SU-DHL-6 (cell line): ENCODE results near the gene MGME1.

ENCODE experiments used
- H2AFZ ChIP-seq: fragments of 200-600 bp; sonication (generic); 2 replicates; pipeline ENCODE4 v1.6.1; 2014; ENCODE audit warnings: low read depth, mild to moderate bottlenecking, moderate library complexity, mixed read lengths, antibody characterized with exemption, low read length; ENCODE audit not compliant: severe bottlenecking
- H3F3A ChIP-seq: fragments of 200-600 bp; shearing (Covaris generic); 2 replicates; pipeline ENCODE4 v1.6.0; 2016; ENCODE audit warnings: antibody characterized with exemption, mild to moderate bottlenecking; ENCODE audit not compliant: insufficient read depth
- H3K27ac ChIP-seq: fragments of 200-600 bp; sonication (generic); 2 replicates; pipeline ENCODE4 v1.5.1; 2016; ENCODE audit warnings: low read depth, mild to moderate bottlenecking, low read length, moderate library complexity, mixed read lengths
- H3K27me3 ChIP-seq: fragments of 200-600 bp; sonication (generic), shearing (Covaris generic); 2 replicates; pipeline ENCODE4 v1.6.0; 2014; ENCODE audit warnings: mild to moderate bottlenecking, low read length
- H3K36me3 ChIP-seq: fragments of 200-600 bp; sonication (generic); 2 replicates; pipeline ENCODE4 v1.6.1; 2014; ENCODE audit warnings: mild to moderate bottlenecking, low read length, mixed read lengths
- H3K4me2 ChIP-seq: fragments of 300-600, 200-600 bp; shearing (Covaris generic), sonication (generic); 2 replicates; pipeline ENCODE4 v1.6.0; 2014; ENCODE audit warnings: low read length, low read depth, mild to moderate bottlenecking; ENCODE audit not compliant: poor library complexity, severe bottlenecking
- H3K4me3 ChIP-seq: fragments of 200-600 bp; sonication (generic); 2 replicates; pipeline ENCODE4 v1.5.1; 2014; ENCODE audit warnings: antibody characterized with exemption, low read length, mild to moderate bottlenecking, mixed read lengths; ENCODE audit not compliant: insufficient read depth, poor library complexity, severe bottlenecking
- H3K79me2 ChIP-seq: fragments of 200-600 bp; sonication (generic); 2 replicates; pipeline ENCODE4 v1.6.1; 2014; ENCODE audit warnings: mild to moderate bottlenecking, low read length, moderate library complexity; ENCODE audit not compliant: insufficient read depth
- H3K9ac ChIP-seq: fragments of 200-600 bp; sonication (generic); 2 replicates; pipeline ENCODE4 v1.7.0; 2014; ENCODE audit warnings: mild to moderate bottlenecking, low read length
- H3K9me2 ChIP-seq: fragments of 200-600 bp; sonication (generic); replicated peaks from 2 replicates; pipeline ENCODE4 v1.6.1; 2014; ENCODE audit warnings: low read length; ENCODE audit not compliant: insufficient read depth
- H3K9me3 ChIP-seq: fragments of 200-600 bp; sonication (generic); 2 replicates; pipeline ENCODE4 v1.6.1; 2014; ENCODE audit warnings: low read length, mixed read lengths; ENCODE audit not compliant: insufficient read depth
- H4K20me1 ChIP-seq: fragments of 200-600 bp; sonication (generic); 2 replicates; pipeline ENCODE4 v1.6.1; 2014; ENCODE audit warnings: low read depth, mild to moderate bottlenecking, antibody characterized with exemption, low read length, moderate library complexity, mixed read lengths
- CTCF ChIP-seq: fragments of 200-600 bp; sonication (generic); IDR thresholded peaks from one replicate; pipeline ENCODE4 v1.5.1; 2017; ENCODE audit warnings: antibody characterized with exemption, mild to moderate bottlenecking, low read length, moderate library complexity; ENCODE audit not compliant: insufficient read depth, poor library complexity, severe bottlenecking
- EZH2phosphoT487 ChIP-seq: fragments of 200-600 bp; sonication (generic), shearing (Covaris generic); conservative IDR thresholded peaks from 2 replicates; pipeline ENCODE4 v1.6.1; 2018; ENCODE audit warnings: mild to moderate bottlenecking, antibody characterized with exemption, low read length, moderate library complexity, mixed read lengths

The MGME1 gene

DNA sequence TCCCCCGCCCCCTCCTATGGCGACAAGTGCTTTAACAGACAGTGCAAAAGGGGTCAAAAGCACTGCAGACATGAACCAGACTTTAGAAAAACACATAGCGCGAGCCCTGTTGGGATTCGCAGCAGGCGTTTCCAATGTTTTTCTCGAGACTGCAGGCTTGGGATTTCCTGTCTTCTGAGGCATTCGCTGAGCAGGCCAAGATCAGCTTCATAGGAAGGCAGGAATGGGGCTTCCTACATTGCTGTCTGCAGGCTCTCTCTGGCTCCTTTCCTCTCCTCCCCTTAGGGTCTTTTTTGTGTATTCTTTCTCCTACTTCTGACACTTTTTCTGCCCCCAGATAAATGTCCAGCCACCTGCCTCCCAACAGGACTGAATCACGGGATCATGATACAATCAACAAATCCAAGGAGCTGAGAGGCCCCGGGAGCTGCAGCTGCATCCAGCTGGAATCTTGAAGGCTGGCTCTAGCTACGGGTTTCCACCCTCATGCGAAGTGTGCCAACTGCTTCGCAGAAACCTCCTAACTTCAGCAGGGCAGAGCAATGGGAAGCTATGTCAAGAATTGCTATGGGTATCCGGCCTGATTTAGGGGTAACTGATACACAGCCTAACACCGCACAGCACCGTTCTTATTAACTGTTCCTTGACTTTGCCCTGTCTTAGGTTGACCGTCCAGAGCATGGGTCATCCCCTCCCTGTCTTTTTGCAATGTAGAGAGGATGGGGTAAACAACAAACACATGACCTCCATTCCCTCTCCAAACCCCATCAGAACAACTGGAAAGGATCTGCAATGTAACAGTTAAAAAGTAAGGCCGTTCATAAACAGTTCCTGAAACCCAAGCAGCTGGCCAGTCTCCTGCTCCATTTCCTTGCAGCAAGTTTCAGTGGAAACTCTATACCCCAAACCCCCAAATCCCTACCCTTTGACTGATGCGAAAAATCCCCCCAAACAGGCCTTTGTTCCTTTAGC is 31.8 kb upstream of the MGME1 start:
- Histone ChIP-seq H3K9me3 (no peaks in the 10 kb centered on the region), H3K4me3 (no peak overlapping the region), H3K9ac (no peak overlapping the region), H3K9me2 (no peaks in the 10 kb centered on the region), H4K20me1 (0 out of 2 replicates have a peak, but pooled peaks cover 3% of the 10 kb centered on the region), H2AFZ (no peak overlapping the region), H3K4me2 (no peak overlapping the region), H3K36me3 (0 out of 2 replicates have a peak, but pooled peaks cover 1% of the 10 kb centered on the region), H3F3A (peaks cover 35% of the 10 kb centered on the region), H3K79me2 (no peaks in the 10 kb centered on the region), H3K27ac (no peak overlapping the region), H3K27me3 (no peaks in the 10 kb centered on the region)
- TF ChIP-seq CTCF (no peak), EZH2phosphoT487 (no peak)

GRCh38 chr20:17938871-17939619 is 29.8 kb upstream of the MGME1 start:
- Histone ChIP-seq H2AFZ (no peak overlapping the region), H3K36me3 (peaks cover 20% of the 10 kb centered on the region), H3K9ac (no peak overlapping the region), H4K20me1 (peaks cover 21% of the 10 kb centered on the region; the same call in 1 of the 2 replicates), H3K4me2 (no peak overlapping the region), H3K9me3 (no peaks in the 10 kb centered on the region), H3F3A (peaks cover 54% of the 10 kb centered on the region), H3K4me3 (no peak overlapping the region), H3K79me2 (no peaks in the 10 kb centered on the region), H3K27me3 (no peaks in the 10 kb centered on the region), H3K27ac (0 out of 2 replicates have a peak overlapping the region, but pooled peaks have one; percentile 24), H3K9me2 (no peaks in the 10 kb centered on the region)
- TF ChIP-seq CTCF (peak; percentile 82), EZH2phosphoT487 (no peak)

- TF ChIP-seq CTCF, result no peak
- TF ChIP-seq EZH2phosphoT487, result no peak
- no peak overlapping the region for H3K4me2 ChIP-seq
- H3K27ac ChIP-seq, result peak overlapping the region; percentile 24; the same call in 1 of the 2 replicates
- H4K20me1 ChIP-seq, result peaks cover 24% of the 10 kb centered on the region; the same call in 1 of the 2 replicates
- no peak overlapping the region for H3K4me3 ChIP-seq
- H3K9ac ChIP-seq, result no peak overlapping the region
- H3K27me3 ChIP-seq, result no peaks in the 10 kb centered on the region
- peaks cover 23% of the 10 kb centered on the region for H3K36me3 ChIP-seq
- H3K79me2 ChIP-seq, result 0 out of 2 replicates have a peak, but pooled peaks cover 1% of the 10 kb centered on the region
- H3K9me2 ChIP-seq, result no peaks in the 10 kb centered on the region
- H2AFZ ChIP-seq, result no peak overlapping the region
- H3F3A ChIP-seq, result peaks cover 57% of the 10 kb centered on the region
- H3K9me3 ChIP-seq, result no peaks in the 10 kb centered on the region
Measured at GRCh38 chr20:17939622-17940223, 29.1 kb upstream of the MGME1 start.
